HG03060 (cell line): Measurements from ENCODE around the gene VSTM2L.

ENCODE experiments used
- ATAC-seq: cut with Tn5 transposase; IDR thresholded peaks from one replicate; pipeline ENCODE4 v1.9.1; 2021; ENCODE audit warnings: low read depth, moderate number of reproducible peaks; ENCODE audit not compliant: unreplicated experiment

Gene VSTM2L

DNA sequence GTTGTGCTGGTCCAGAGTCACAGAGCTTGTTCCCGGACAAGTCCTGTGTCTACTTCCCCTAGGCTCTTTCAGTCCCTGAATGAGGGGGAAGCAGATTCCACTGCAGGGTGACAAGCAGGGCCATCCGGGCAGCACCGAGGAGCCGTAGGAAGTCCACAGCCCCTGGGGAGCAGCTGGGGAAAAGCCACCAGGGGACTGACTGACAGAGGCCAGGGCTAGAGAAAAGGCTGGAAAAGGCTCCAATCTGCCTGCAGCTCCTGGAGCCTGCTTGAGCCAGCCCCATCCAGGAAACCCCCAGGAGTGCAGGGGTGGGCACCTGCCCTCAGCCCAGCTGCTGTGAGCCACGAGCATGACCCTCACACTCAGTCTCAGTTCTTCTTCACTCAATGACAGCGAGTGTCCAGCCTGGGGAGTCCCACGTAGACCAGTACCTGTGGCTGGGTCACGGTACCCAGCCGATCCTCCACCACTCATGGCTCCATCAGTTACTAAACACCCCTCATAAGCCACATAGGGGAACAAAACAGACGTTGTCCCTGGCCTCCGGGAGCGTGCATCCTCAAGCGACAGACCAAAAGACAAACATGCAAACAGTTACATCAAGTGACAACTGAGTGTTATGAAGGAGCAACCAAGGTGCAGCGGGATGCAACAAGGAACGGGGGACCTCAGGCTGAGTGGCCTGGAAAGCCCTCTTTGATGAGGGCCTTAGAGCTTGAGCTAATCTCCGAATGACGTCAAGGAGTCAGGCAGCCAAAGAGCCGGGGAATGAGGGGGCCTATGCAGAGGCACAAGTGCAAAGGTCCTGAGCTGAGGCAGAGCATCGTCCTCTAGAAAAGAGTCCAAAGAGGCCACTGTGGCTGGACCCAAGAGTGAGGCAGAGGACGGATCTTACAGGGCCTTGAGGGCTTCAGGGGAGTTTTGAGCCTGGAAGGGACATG lies 24.8 kb upstream of the VSTM2L start:
- ATAC-seq, result no peak

- no peak for ATAC-seq
Observed at GRCh38 chr20:37878835-37879599, 23.9 kb upstream of the VSTM2L start.

- ATAC-seq, result no peak
Observed at GRCh38 chr20:37879843-37880242, 23.1 kb upstream of the VSTM2L start.

DNA sequence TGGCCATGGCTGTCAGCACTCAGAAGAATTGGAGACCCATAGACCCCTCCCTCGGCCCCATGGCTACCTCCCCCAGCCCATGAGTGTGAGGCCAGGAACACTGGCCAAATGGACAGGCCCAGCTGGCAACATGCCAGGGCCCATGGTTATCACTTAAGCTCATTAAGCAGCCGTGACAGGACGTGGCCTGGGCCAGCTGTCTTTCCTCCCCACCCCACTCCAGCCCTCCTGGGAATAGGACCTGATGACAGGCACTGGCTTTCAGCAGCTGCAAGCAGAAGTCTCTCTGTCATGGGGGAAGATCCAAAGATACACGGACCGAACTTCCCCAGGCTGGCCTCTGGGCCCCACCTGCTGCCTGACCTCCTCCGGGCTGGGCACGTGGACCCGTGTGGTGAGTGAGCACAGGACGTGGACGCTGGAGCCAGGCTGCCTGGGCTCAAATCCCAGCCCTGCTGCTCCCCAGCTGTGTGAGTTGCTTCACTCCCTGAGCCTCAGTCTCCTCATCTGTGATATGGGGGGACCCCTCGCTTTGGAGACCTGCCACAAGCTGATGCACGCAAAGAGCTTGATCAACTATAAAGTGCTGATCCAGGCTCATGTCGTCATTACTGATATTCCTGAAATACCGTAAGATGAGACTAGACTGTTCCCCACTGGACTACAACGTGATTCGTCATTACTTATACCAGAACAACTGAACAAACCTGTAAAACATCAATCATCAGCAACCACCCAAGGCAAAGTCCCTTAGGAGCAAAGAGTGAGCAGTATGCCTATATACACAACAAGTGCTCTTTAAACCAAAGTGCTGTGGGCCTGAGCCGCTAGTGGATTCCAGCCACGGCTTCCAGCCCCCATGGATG lies 22.0 kb upstream of the VSTM2L start:
- ATAC-seq, result no peak

GRCh38 chr20:37881601-37882343 lies 21.2 kb upstream of the VSTM2L start:
- ATAC-seq, result no peak

DNA sequence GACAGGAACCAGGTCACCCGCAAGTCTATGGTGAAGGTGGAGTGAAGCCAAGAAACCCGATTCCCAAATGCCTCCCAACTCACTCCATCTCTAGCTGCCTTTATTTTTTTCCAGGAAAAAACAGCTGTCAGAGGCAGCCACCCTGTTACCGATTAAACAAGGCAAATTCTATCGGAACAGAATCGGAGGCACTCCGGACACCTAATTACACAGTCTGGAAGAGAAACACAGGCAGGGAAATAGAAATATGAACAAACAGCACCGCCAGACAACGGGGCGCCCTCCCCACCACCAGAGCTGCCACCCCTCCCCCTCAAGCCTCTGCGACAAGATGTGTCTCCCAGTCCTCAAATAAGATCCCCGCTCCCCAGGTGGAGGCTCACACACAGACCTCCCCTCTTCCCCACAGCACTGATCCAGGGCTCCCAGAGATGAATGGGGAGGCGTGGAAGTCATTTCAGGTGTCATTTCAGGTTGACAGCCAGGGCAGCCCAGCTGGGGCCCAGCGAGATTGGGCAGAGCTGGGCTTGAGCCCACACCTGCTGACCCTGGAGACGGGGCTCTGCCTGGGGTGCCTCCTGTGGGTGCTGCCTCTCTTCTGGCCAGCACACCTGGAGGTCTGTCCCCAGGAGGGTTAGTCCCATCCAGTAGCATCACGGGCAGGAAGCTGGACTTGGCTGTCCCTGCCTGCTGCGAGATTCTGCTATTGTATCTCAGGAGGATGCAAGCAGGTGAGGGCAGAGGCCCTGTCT lies 19.8 kb upstream of the VSTM2L start:
- ATAC-seq, result no peak

DNA sequence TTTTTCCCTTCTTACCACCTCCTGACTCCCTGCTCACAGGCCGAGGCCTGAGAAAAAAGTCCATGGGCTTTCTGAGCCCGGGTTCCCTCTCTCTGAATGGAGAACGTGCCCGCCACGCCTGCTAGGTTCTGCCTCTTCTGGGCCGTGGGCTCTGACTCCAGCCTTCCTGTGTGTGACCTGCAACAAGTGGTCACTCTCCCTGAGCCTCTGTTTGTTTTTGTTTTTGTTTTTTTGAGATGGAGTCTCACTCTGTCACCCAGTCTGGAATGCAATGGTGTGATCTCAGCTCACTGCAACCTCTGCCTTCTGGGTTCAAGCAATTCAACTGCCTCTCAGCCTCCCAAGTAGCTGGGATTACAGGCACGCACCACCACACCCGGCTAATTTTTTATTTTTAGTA lies 17.9 kb upstream of the VSTM2L start:
- no peak for ATAC-seq

DNA sequence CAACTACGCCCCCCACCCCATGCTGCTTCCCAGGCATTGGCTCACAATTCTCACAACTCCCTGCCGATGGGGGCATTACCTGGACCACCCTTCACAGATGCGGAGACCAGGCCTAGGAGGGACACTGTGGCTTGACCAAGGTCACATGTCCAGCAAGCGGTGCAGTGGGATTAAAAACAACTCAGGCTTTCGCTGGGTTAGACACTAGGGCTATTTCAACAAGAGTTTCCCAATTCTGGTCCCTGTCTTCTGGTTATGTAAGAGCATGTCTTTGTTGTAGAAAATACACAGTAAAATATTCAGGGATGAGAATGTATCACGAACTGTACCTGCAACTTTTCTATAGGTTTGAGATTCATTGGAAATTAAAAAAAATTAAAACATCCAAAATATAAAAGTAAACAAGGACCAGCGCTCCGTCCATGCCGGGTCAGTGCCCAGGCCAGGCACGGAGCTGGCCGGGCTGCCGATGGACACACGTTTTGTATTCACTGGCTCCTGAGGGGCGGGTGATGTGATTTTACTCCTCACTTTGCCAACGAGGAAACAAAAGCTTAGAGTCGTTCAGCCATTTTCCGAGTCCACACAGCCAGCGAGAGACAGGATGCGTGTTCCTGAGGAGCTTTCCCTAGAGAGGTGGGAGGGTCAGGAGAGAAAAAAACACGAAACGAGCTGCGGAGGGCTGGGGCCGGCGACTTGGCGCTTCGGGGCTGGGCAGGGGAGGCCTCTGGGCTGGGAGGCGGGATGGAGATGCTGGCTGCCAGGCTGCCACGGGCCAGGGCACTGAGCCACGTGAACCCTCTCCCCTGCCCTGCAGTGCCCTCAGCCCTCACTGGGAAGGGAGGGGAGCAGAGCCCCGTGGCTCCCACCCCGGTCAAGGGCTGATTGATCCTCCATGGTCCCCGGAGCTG lies 17.1 kb upstream of the VSTM2L start:
- no peak for ATAC-seq

- no peak for ATAC-seq
Observed at GRCh38 chr20:37886851-37887297, 16.1 kb upstream of the VSTM2L start.

DNA sequence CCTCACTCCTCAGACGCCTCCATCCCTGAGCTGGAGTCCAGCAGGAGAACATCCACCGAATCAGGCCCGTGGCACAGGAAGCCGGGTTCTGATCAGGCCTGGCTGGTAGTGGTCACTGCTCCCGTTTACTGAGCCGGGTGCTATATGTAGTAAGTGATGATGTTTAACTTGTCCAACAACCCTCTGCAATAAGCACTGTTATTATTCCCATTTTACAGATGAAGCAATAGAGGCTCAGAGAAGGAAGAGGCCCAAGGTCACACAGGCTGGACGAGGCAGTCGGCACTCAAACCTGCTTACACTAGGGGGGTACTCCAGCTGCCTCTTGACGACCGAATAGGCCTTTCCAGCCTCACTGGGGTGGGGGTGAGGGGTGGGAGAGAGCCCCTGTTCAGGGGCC lies 14.3 kb upstream of the VSTM2L start:
- no peak for ATAC-seq

DNA sequence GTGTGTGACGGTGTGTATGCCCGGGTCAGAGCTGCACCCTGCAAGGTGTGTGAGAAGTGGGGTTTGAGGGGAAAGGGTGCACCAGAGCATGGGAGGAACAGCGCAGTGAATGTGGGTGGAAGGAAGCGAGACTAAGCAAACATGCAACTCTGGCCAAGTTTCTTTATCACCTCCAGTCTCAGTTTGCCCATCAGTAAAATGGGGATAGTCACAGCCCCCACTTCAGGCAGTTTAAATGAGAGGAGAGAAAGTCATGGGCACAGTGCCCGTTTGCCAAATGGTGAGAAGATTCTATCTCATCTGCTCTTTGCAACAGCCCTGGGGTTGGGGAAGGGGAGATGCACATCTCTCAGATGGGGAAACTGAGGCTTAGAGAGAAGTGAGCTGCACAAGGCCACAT lies 12.8 kb upstream of the VSTM2L start:
- ATAC-seq, result no peak

GRCh38 chr20:37890643-37891042 lies 12.3 kb upstream of the VSTM2L start:
- ATAC-seq, result no peak

- no peak for ATAC-seq
Observed at GRCh38 chr20:37892001-37892400, 10.9 kb upstream of the VSTM2L start.

GRCh38 chr20:37893566-37894241 lies 9.2 kb upstream of the VSTM2L start:
- ATAC-seq, result no peak

- ATAC-seq, result no peak
Observed at GRCh38 chr20:37894454-37894853, 8.5 kb upstream of the VSTM2L start.

- ATAC-seq, result no peak
Observed at GRCh38 chr20:37895166-37895565, 7.8 kb upstream of the VSTM2L start.

DNA sequence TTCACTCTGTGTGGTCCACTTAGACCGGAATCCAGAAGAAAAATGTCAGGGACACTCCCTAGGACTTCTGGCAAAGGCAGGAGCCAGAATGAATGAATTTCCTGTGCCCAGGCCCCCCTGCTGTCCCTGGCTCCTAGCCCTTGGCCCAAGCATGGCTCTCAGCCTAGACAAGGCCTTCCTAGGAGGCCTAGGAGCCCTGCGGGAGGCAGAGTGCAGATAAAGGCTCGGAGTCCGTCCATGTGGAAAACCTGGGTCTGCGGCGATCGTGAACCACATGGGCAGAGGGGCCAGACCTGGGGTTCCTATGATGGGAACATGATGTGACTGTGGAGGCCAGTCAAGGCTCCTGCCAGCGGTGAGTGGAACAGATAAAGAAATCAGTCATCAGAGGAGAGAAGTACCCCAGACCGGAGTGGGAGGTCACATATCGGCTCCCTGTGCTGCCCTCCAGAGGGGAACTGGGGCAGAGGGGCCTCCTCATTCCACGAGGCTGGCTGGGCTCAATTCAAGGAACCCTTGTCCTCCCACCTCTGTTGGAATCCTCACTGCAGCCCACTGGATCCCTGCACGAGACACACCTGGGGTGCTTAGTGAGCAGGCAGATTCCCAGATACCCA lies 5.9 kb upstream of the VSTM2L start:
- no peak for ATAC-seq
